PFSK-1 (cell line): ENCODE data around the gene TMEM200A.

Experiments
- SIN3A ChIP-seq: IDR thresholded peaks from 2 replicates; pipeline ENCODE4 v1.6.1; 2012; ENCODE audit warnings: mild to moderate bottlenecking, low read length, moderate library complexity, borderline replicate concordance; ENCODE audit not compliant: insufficient read depth
- TF ChIP-seq, protein P1 (sequence below), 2 experiments: IDR thresholded peaks; 2 replicates each; pipeline versions ENCODE4 v1.6.1 to v1.8.0; 2011 to 2012; ENCODE audit warnings: low read depth in 2 of 2, low read length in 2 of 2, control low read depth in 1 of 2, inconsistent platforms in 1 of 2, mild to moderate bottlenecking in 1 of 2, moderate library complexity in 1 of 2; ENCODE audit not compliant: insufficient read depth in 1 of 2

GRCh38 chr6:130326496-130326895 lies 39.3 kb upstream of the TMEM200A start:
- TF ChIP-seq, protein P1, sequence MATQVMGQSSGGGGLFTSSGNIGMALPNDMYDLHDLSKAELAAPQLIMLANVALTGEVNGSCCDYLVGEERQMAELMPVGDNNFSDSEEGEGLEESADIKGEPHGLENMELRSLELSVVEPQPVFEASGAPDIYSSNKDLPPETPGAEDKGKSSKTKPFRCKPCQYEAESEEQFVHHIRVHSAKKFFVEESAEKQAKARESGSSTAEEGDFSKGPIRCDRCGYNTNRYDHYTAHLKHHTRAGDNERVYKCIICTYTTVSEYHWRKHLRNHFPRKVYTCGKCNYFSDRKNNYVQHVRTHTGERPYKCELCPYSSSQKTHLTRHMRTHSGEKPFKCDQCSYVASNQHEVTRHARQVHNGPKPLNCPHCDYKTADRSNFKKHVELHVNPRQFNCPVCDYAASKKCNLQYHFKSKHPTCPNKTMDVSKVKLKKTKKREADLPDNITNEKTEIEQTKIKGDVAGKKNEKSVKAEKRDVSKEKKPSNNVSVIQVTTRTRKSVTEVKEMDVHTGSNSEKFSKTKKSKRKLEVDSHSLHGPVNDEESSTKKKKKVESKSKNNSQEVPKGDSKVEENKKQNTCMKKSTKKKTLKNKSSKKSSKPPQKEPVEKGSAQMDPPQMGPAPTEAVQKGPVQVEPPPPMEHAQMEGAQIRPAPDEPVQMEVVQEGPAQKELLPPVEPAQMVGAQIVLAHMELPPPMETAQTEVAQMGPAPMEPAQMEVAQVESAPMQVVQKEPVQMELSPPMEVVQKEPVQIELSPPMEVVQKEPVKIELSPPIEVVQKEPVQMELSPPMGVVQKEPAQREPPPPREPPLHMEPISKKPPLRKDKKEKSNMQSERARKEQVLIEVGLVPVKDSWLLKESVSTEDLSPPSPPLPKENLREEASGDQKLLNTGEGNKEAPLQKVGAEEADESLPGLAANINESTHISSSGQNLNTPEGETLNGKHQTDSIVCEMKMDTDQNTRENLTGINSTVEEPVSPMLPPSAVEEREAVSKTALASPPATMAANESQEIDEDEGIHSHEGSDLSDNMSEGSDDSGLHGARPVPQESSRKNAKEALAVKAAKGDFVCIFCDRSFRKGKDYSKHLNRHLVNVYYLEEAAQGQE (IDR thresholded peaks at IDR 0.05; ENCODE audit: insufficient read depth in 1 of 2, low read depth in 2 of 2, low read length in 2 of 2) = no peak
- TF ChIP-seq SIN3A = no peak
